Duodenal mucosa (tissue), 2 donors: Measurements from ENCODE around the gene C15orf61.

Experiments
- H3K27ac ChIP-seq: one replicate; pipeline ENCODE4 v1.7.0; 2013; ENCODE audit warnings: low read depth, low read length
- H3K27me3 ChIP-seq, 2 donors: one replicate each; pipeline ENCODE4 v1.7.0; 2013; ENCODE audit warnings: low read length in 2 of 2, control low read depth in 1 of 2; ENCODE audit not compliant: insufficient read depth in 2 of 2, control insufficient read depth in 1 of 2
- H3K36me3 ChIP-seq, 2 donors: one replicate each; pipeline ENCODE4 v1.7.0; 2013; ENCODE audit warnings: low read length in 2 of 2, control low read depth in 1 of 2; ENCODE audit not compliant: insufficient read depth in 2 of 2, control insufficient read depth in 1 of 2
- H3K4me1 ChIP-seq, 2 donors: one replicate each; pipeline ENCODE4 v1.7.0; 2013; ENCODE audit warnings: low read length in 2 of 2, control low read depth in 1 of 2; ENCODE audit not compliant: insufficient read depth in 2 of 2, control insufficient read depth in 1 of 2
- H3K4me3 ChIP-seq, 2 donors: one replicate each; pipeline ENCODE4 v1.7.0; 2013; ENCODE audit warnings: low read length in 2 of 2, low read depth in 1 of 2
- H3K9ac ChIP-seq, 2 donors: one replicate each; pipeline ENCODE4 v1.7.0; 2013; ENCODE audit warnings: low read length in 2 of 2, low read depth in 1 of 2
- H3K9me3 ChIP-seq, 2 donors: one replicate each; pipeline ENCODE4 v1.7.0; 2013; ENCODE audit warnings: low read length in 2 of 2, control low read depth in 1 of 2; ENCODE audit not compliant: control insufficient read depth in 1 of 2

The C15orf61 gene

DNA sequence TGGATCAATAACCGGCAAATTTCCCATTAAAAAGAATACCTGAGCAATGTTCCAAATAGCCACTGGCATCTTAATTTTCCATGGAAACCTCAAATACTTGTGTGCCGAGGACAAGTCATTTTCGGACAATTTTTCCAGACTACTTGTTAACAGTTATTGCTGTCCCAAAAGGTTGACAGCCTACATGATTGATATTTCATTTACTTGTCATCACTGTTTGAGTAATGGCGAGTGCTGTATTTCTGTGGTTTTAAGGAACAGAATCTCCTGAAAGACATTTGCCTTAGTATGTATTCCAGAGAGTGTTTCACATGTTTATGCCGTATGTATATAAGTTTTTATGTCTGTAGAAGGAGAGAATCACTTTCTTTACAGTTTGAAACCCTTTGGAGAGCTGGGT is 58.2 kb downstream of the C15orf61 start:
- no peak overlapping the region for H3K9ac ChIP-seq
- no peaks in the 10 kb centered on the region for H3K27me3 ChIP-seq
- no peaks in the 10 kb centered on the region for H3K4me1 ChIP-seq
- no peak overlapping the region for H3K27ac ChIP-seq
- no peaks in the 10 kb centered on the region for H3K36me3 ChIP-seq
- no peaks in the 10 kb centered on the region for H3K9me3 ChIP-seq
- no peak overlapping the region for H3K4me3 ChIP-seq
